Measurements from ENCODE around the gene TMC2.

DNA sequence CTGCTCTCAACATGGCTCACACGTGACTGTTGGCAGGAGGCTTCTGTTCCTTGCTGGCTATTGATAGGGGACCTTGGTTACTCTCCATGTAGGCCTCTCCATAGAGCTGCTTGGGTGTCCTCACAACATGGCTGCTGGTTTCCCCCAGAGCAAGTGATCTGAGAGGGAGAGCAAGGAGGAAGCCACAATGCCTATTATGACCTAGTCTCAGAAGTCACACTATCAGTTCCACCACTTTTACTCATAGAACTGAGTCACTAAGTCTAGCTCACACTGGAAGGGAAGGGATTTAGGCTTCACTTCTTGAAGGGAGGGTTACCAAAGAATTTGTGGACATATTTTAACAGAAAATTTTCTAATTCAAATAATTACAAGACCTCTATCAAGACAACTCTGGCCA lies 107.3 kb downstream of the TMC2 start:
- TF ChIP-seq, protein P1, sequence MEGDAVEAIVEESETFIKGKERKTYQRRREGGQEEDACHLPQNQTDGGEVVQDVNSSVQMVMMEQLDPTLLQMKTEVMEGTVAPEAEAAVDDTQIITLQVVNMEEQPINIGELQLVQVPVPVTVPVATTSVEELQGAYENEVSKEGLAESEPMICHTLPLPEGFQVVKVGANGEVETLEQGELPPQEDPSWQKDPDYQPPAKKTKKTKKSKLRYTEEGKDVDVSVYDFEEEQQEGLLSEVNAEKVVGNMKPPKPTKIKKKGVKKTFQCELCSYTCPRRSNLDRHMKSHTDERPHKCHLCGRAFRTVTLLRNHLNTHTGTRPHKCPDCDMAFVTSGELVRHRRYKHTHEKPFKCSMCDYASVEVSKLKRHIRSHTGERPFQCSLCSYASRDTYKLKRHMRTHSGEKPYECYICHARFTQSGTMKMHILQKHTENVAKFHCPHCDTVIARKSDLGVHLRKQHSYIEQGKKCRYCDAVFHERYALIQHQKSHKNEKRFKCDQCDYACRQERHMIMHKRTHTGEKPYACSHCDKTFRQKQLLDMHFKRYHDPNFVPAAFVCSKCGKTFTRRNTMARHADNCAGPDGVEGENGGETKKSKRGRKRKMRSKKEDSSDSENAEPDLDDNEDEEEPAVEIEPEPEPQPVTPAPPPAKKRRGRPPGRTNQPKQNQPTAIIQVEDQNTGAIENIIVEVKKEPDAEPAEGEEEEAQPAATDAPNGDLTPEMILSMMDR (conservative IDR thresholded peaks at IDR 0.05; ENCODE audit: low read depth, low read length), result no peak
- TF ChIP-seq POLR2A (IDR thresholded peaks at IDR 0.05; ENCODE audit: low read depth, low read length) (no peak), MAFK (IDR thresholded peaks at IDR 0.05; ENCODE audit: low read depth, low read length) (no peak), RFX5 (IDR thresholded peaks at IDR 0.05; ENCODE audit: low read depth, low read length) (no peak), RAD21 (IDR thresholded peaks at IDR 0.05; ENCODE audit: low read length) (no peak), SMC3 (IDR thresholded peaks at IDR 0.05; ENCODE audit: low read depth, low read length) (no peak), MAZ (IDR thresholded peaks at IDR 0.05; ENCODE audit: borderline replicate concordance, low read depth, low read length) (no peak), MXI1 (IDR thresholded peaks at IDR 0.05; ENCODE audit: borderline replicate concordance, low read depth, low read length) (no peak), BHLHE40 (IDR thresholded peaks at IDR 0.05; ENCODE audit: low read depth, low read length) (no peak), CHD1 (IDR thresholded peaks at IDR 0.05; ENCODE audit: low read depth, low read length) (no peak), RCOR1 (IDR thresholded peaks at IDR 0.05; ENCODE audit: insufficient replicate concordance, low read length) (no peak), FOS (IDR thresholded peaks at IDR 0.05; ENCODE audit: low read depth, low read length) (no peak)
- TF ChIP-seq, protein P2, sequence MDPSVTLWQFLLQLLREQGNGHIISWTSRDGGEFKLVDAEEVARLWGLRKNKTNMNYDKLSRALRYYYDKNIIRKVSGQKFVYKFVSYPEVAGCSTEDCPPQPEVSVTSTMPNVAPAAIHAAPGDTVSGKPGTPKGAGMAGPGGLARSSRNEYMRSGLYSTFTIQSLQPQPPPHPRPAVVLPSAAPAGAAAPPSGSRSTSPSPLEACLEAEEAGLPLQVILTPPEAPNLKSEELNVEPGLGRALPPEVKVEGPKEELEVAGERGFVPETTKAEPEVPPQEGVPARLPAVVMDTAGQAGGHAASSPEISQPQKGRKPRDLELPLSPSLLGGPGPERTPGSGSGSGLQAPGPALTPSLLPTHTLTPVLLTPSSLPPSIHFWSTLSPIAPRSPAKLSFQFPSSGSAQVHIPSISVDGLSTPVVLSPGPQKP (IDR thresholded peaks at IDR 0.05; ENCODE audit: borderline replicate concordance, low read depth, low read length), result no peak
